Coronary artery (tissue), 2 donors: ENCODE results near the gene SETSIP.

Experiments used
- DNase-seq: peaks from one replicate; pipeline ENCODE4 v3.0.0-alpha.2; 2017; ENCODE audit warnings: low spot score
- H3K27ac ChIP-seq, 2 donors: fragments of 200-600 bp; sonication (generic); one replicate each; pipeline ENCODE4 v1.5.1; 2016 to 2019
- H3K4me3 ChIP-seq: fragments of 200-600 bp; sonication (generic); 2 replicates; pipeline ENCODE4 v1.5.1; 2016; ENCODE audit warnings: mild to moderate bottlenecking, moderate library complexity
- CTCF ChIP-seq: fragments of 200-600 bp; sonication (generic); IDR thresholded peaks from one replicate; pipeline ENCODE4 v1.5.1; 2019; ENCODE audit warnings: antibody characterized with exemption

The SETSIP gene

GRCh38 chr1:92065042-92065441 lies 10.2 kb downstream of the SETSIP start:
- DNase-seq: no peak
- Histone ChIP-seq H3K27ac (no peak overlapping the region), H3K4me3 (no peak overlapping the region)
- TF ChIP-seq CTCF: no peak

- no peak for TF ChIP-seq CTCF
- H3K4me3 ChIP-seq: no peak overlapping the region
- DNase-seq: no peak
- H3K27ac ChIP-seq: no peak overlapping the region
These were observed 23.3 kb downstream of the SETSIP start for GRCh38 chr1:92051948-92052347.

GRCh38 chr1:92045766-92046495 lies 29.3 kb downstream of the SETSIP start:
- TF ChIP-seq CTCF: no peak
- no peak overlapping the region for H3K27ac ChIP-seq
- DNase-seq: no peak
- H3K4me3 ChIP-seq: no peak overlapping the region

GRCh38 chr1:92043621-92044020 lies 31.6 kb downstream of the SETSIP start:
- TF ChIP-seq CTCF: no peak

GRCh38 chr1:92040971-92041370 lies 34.2 kb downstream of the SETSIP start:
- no peak for DNase-seq
- Histone ChIP-seq H3K4me3 (no peak overlapping the region), H3K27ac (no peak overlapping the region)
- no peak for TF ChIP-seq CTCF

More at GRCh38 chr1:92043621-92044020, 31.6 kb downstream of the SETSIP start:
- Histone ChIP-seq H3K4me3 (no peak overlapping the region), H3K27ac (no peak overlapping the region)
- no peak for DNase-seq

- no peak for DNase-seq
- Histone ChIP-seq H3K4me3 (no peak overlapping the region), H3K27ac (no peak overlapping the region)
- TF ChIP-seq CTCF: no peak
These were observed 36.4 kb downstream of the SETSIP start for GRCh38 chr1:92038695-92039346.

- no peak overlapping the region for H3K4me3 ChIP-seq
- no peak for DNase-seq
- TF ChIP-seq CTCF: no peak
- H3K27ac ChIP-seq: no peak overlapping the region
These were observed 37.8 kb downstream of the SETSIP start for GRCh38 chr1:92037400-92037799.
